Stimulated activated naive CD8-positive, alpha-beta T cell treated with anti-CD3 and anti-CD28 coated beads, Interleukin-15, amount 100 ng/mL, for 72 hours (primary cell): Measurements from ENCODE around the gene ETHE1.
"Not testable (repeated sequence)": the region's sequence is repeated elsewhere in the genome, so short reads cannot be mapped to it uniquely, and the experiment has no call there.

Source experiments
- ATAC-seq: fragments of 150-1000 bp; cut with Tn5 transposase; 2 replicates; pipeline ENCODE4 v1.10.0; 2021; ENCODE audit warnings: mild to moderate bottlenecking, moderate library complexity
- DNase-seq, 2 donors: peaks; one replicate each; pipeline ENCODE4 v3.0.0; 2021 to 2022
- H3K27ac Mint-ChIP-seq, 2 donors: one replicate each; pipeline ENCODE4 v1.8.0; 2022; ENCODE audit warnings: mild to moderate bottlenecking in 2 of 2, mixed read lengths in 2 of 2, moderate library complexity in 2 of 2
- H3K27me3 Mint-ChIP-seq: one replicate; pipeline ENCODE4 v1.8.0; 2022; ENCODE audit warnings: mixed read lengths
- H3K4me1 Mint-ChIP-seq: one replicate; pipeline ENCODE4 v1.8.0; 2022; ENCODE audit warnings: mild to moderate bottlenecking, mixed read lengths
- H3K4me3 Mint-ChIP-seq, 2 donors: one replicate each; pipeline ENCODE4 v1.8.0; 2022; ENCODE audit warnings: mild to moderate bottlenecking in 2 of 2, mixed read lengths in 2 of 2, moderate library complexity in 1 of 2
- H3K9me3 Mint-ChIP-seq, 2 donors: one replicate each; pipeline ENCODE4 v1.8.0; 2022; ENCODE audit warnings: mixed read lengths in 2 of 2

ETHE1 gene

GRCh38 chr19:43560687-43561086, 33.7 kb upstream of the ETHE1 start:
- DNase-seq (no peak), ATAC-seq (no peak)
- H3K4me3 Mint-ChIP-seq = peak overlapping the region in 1 of 2 donors; percentile 12
- H3K9me3 Mint-ChIP-seq = no peaks in the 10 kb centered on the region
- H3K4me1 Mint-ChIP-seq = peaks cover 62% of the 10 kb centered on the region
- peak overlapping the region; percentile 77 to 81 for H3K27ac Mint-ChIP-seq
- H3K27me3 Mint-ChIP-seq = no peaks in the 10 kb centered on the region

GRCh38 chr19:43555185-43555770, 28.3 kb upstream of the ETHE1 start:
- peak overlapping the region in 1 of 2 donors; percentile 84 for H3K27ac Mint-ChIP-seq
- ATAC-seq (peak; percentile 93), DNase-seq (peak; percentile 73 to 77)
- no peaks in the 10 kb centered on the region for H3K27me3 Mint-ChIP-seq
- peaks cover 22% of the 10 kb centered on the region for H3K4me1 Mint-ChIP-seq
- H3K9me3 Mint-ChIP-seq = no peaks in the 10 kb centered on the region
- H3K4me3 Mint-ChIP-seq = no peak overlapping the region

GRCh38 chr19:43554317-43554895, 27.4 kb upstream of the ETHE1 start:
- no peak overlapping the region for H3K4me3 Mint-ChIP-seq
- no peak overlapping the region for H3K27ac Mint-ChIP-seq
- no peaks in the 10 kb centered on the region for H3K9me3 Mint-ChIP-seq
- peaks cover 19% of the 10 kb centered on the region for H3K4me1 Mint-ChIP-seq
- ATAC-seq (no peak), DNase-seq (no peak)
- no peaks in the 10 kb centered on the region for H3K27me3 Mint-ChIP-seq

- peak overlapping the region in 1 of 2 donors; percentile 69 for H3K27ac Mint-ChIP-seq
- ATAC-seq = no peak
Observed at GRCh38 chr19:43553656-43554055, 26.7 kb upstream of the ETHE1 start.

GRCh38 chr19:43552616-43553015, 25.6 kb upstream of the ETHE1 start:
- H3K27ac Mint-ChIP-seq = peak overlapping the region in 1 of 2 donors; percentile 72
- H3K9me3 Mint-ChIP-seq = no peaks in the 10 kb centered on the region
- peaks cover 19% of the 10 kb centered on the region for H3K4me1 Mint-ChIP-seq
- H3K4me3 Mint-ChIP-seq = no peak overlapping the region
- no peaks in the 10 kb centered on the region for H3K27me3 Mint-ChIP-seq
- ATAC-seq (no peak), DNase-seq (no peak)

More at GRCh38 chr19:43553656-43554055, 26.7 kb upstream of the ETHE1 start:
- H3K27me3 Mint-ChIP-seq = no peaks in the 10 kb centered on the region
- H3K4me1 Mint-ChIP-seq = peaks cover 19% of the 10 kb centered on the region
- H3K9me3 Mint-ChIP-seq = no peaks in the 10 kb centered on the region
- H3K4me3 Mint-ChIP-seq = no peak overlapping the region
- no peak for DNase-seq

GRCh38 chr19:43552198-43552450, 25.1 kb upstream of the ETHE1 start:
- H3K27ac Mint-ChIP-seq = no peak overlapping the region
- peaks cover 19% of the 10 kb centered on the region for H3K4me1 Mint-ChIP-seq
- ATAC-seq (no peak), DNase-seq (no peak)
- H3K27me3 Mint-ChIP-seq = no peaks in the 10 kb centered on the region
- H3K4me3 Mint-ChIP-seq = no peak overlapping the region
- H3K9me3 Mint-ChIP-seq = no peaks in the 10 kb centered on the region

- DNase-seq = no peak
- ATAC-seq = no peak
- Mint-ChIP-seq H3K4me3 (no peak overlapping the region), H3K9me3 (no peaks in the 10 kb centered on the region), H3K27me3 (no peaks in the 10 kb centered on the region), H3K4me1 (peaks cover 19% of the 10 kb centered on the region), H3K27ac (no peak overlapping the region)
Observed at GRCh38 chr19:43551399-43552197, 24.6 kb upstream of the ETHE1 start.

- no peaks in the 10 kb centered on the region for H3K4me1 Mint-ChIP-seq
- no peaks in the 10 kb centered on the region for H3K27me3 Mint-ChIP-seq
- no peak overlapping the region for H3K4me3 Mint-ChIP-seq
- no peak for DNase-seq
- no peaks in the 10 kb centered on the region for H3K9me3 Mint-ChIP-seq
- H3K27ac Mint-ChIP-seq = no peak overlapping the region
- no peak for ATAC-seq
Observed at GRCh38 chr19:43548706-43549105, 21.7 kb upstream of the ETHE1 start.

GRCh38 chr19:43547926-43548325, 20.9 kb upstream of the ETHE1 start:
- ATAC-seq = peak; percentile 40
- H3K27me3 Mint-ChIP-seq, H3K4me3 Mint-ChIP-seq, DNase-seq, H3K27ac Mint-ChIP-seq, H3K4me1 Mint-ChIP-seq, H3K9me3 Mint-ChIP-seq: not testable (repeated sequence)

GRCh38 chr19:43546581-43546980, 19.6 kb upstream of the ETHE1 start:
- Mint-ChIP-seq H3K27ac (peak overlapping the region; percentile 65), H3K4me3 (no peak overlapping the region), H3K27me3 (no peaks in the 10 kb centered on the region), H3K9me3 (no peaks in the 10 kb centered on the region), H3K4me1 (no peaks in the 10 kb centered on the region)
- DNase-seq (no peak), ATAC-seq (no peak)

- no peak for ATAC-seq
- Mint-ChIP-seq H3K4me3 (no peak overlapping the region), H3K27ac (peak overlapping the region in 1 of 2 donors; percentile 9), H3K27me3 (no peaks in the 10 kb centered on the region), H3K9me3 (no peaks in the 10 kb centered on the region), H3K4me1 (no peaks in the 10 kb centered on the region)
- DNase-seq = no peak
Observed at GRCh38 chr19:43545981-43546380, 19.0 kb upstream of the ETHE1 start.

- Mint-ChIP-seq H3K4me3 (no peak overlapping the region), H3K4me1 (no peaks in the 10 kb centered on the region), H3K9me3 (no peaks in the 10 kb centered on the region), H3K27ac (peak overlapping the region; percentile 12 to 87), H3K27me3 (no peaks in the 10 kb centered on the region)
- ATAC-seq (no peak), DNase-seq (no peak)
Observed at GRCh38 chr19:43545276-43545675, 18.3 kb upstream of the ETHE1 start.

- DNase-seq (no peak), ATAC-seq (no peak)
- Mint-ChIP-seq H3K27me3 (no peaks in the 10 kb centered on the region), H3K9me3 (peaks cover 4 to 5% of the 10 kb centered on the region in 2 donors), H3K4me3 (no peak overlapping the region), H3K4me1 (no peaks in the 10 kb centered on the region), H3K27ac (peak overlapping the region in 1 of 2 donors; percentile 27)
Observed at GRCh38 chr19:43544077-43544476, 17.1 kb upstream of the ETHE1 start.

GRCh38 chr19:43541920-43542650, 15.1 kb upstream of the ETHE1 start:
- Mint-ChIP-seq H3K4me3 (no peak overlapping the region), H3K4me1 (no peaks in the 10 kb centered on the region), H3K27me3 (no peaks in the 10 kb centered on the region), H3K9me3 (peaks cover 6 to 13% of the 10 kb centered on the region in 2 donors), H3K27ac (no peak overlapping the region)
- ATAC-seq = no peak
- no peak for DNase-seq

- DNase-seq (no peak), ATAC-seq (no peak)
- no peaks in the 10 kb centered on the region for H3K27me3 Mint-ChIP-seq
- H3K4me3 Mint-ChIP-seq = no peak overlapping the region
- no peak overlapping the region for H3K27ac Mint-ChIP-seq
- peaks cover 6 to 13% of the 10 kb centered on the region in 2 donors for H3K9me3 Mint-ChIP-seq
- H3K4me1 Mint-ChIP-seq = peaks cover 3% of the 10 kb centered on the region
Observed at GRCh38 chr19:43540381-43540780, 13.4 kb upstream of the ETHE1 start.

GRCh38 chr19:43538922-43539321, 11.9 kb upstream of the ETHE1 start:
- no peaks in the 10 kb centered on the region for H3K27me3 Mint-ChIP-seq
- no peak overlapping the region for H3K4me3 Mint-ChIP-seq
- H3K4me1 Mint-ChIP-seq = peaks cover 14% of the 10 kb centered on the region
- DNase-seq (no peak), ATAC-seq (no peak)
- no peak overlapping the region for H3K27ac Mint-ChIP-seq
- H3K9me3 Mint-ChIP-seq = peaks cover 6 to 13% of the 10 kb centered on the region in 2 donors
